ENCODE data around the gene RSBN1L.
"Not testable (repeated sequence)": the region's sequence is repeated elsewhere in the genome, so short reads cannot be mapped to it uniquely, and the experiment has no call there.

Gene RSBN1L

GRCh38 chr7:77696057-77696642 lies at the start of gene RSBN1L:
TSS of gene RSBN1L (plus strand) at chr7:77696459. CDS start at chr7:77696470, 11 bp downstream.
- peak; percentile 94 for DNase-seq (ENCODE audit: low read depth)

DNA sequence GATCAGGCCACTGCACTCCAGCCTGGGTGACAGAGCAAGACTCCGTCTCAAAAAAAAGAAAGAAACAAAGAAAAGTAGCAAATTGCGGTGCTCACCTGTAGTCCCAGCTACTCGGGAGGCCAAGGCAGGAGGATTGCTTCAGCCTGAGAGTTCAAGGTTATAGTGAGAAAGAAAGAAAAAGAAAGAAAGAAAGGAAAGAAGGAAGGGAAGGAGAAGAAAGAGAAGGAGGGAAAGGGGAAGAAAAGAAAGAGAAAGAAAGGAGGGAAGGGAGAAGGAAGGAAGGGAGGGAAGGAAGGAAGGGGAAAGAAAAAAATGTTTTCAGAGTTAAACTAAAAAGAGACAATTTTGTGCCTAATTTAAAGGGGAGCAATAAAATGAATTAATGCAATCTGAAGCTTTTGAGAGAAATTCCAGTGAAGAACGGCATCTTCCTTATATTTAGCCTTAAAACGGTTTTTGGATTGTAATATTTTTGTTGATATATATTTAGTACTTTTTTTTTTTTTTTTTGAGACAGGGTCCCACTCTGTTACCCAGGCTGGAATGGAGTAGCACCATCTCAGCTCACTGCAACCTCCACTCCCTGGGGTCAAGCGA lies 47.4 kb upstream of the RSBN1L start:
- DNase-seq (ENCODE audit: low read depth), result no peak

DNA sequence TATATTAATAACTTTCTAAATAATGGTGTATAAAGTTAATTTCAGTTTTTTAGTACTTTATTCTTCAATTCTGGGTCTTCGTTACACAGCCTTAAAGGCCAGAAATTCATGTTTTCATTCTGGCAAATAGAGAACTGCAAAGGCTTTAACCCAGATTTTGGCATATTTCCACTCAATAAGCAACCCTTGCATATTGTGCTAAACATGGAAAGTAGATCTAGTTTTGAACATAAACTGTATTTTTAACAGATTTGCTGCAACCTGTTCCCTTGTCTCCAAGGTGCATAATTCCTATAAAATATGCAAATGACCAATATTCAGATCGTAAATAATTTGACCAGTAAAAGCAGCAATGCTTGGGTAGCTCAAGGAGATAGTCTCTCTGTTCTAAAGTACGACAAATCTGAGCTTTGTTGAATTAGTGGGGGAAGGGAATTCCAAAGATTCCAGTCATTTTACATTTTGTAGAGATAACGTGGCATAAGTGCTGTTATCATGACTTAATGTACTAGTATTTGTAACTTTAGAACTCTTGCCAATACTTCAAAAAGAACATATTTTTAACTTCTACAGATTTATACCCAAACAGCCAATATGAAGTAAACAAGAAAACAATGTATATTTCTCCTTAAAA lies 46.4 kb upstream of the RSBN1L start:
- no peak for DNase-seq (ENCODE audit: low read depth)

DNA sequence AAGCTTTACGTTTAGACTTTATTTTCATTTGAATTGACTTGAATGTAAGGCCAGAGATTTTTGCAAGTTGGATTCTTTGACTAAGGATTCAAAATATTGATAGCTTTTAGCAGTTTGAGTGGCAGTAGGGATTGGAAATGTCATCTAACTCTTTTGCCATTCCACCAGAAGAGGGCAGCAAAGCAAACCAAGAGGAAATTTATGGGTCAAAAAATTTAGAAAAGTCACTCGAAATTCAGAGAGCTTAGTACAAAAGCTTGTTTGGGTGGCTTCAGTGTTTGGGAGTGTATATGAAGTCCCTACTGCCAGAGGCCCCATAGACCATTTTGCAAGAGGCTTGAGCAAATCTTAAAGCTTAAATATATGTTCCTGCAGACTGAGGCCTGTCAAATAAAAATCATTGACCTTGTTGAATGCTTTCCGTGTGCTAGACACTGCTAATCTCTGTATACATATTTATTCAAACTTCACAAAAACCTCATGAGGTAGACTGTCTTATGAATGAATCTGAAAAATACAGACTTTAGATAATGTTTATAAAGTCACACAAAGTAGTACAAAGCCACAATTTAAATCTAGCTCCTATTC lies 44.6 kb upstream of the RSBN1L start:
- no peak for DNase-seq (ENCODE audit: low read depth)

- DNase-seq (ENCODE audit: low read depth), result not testable (repeated sequence)
Observed at GRCh38 chr7:77652826-77653225, 43.4 kb upstream of the RSBN1L start.

DNA sequence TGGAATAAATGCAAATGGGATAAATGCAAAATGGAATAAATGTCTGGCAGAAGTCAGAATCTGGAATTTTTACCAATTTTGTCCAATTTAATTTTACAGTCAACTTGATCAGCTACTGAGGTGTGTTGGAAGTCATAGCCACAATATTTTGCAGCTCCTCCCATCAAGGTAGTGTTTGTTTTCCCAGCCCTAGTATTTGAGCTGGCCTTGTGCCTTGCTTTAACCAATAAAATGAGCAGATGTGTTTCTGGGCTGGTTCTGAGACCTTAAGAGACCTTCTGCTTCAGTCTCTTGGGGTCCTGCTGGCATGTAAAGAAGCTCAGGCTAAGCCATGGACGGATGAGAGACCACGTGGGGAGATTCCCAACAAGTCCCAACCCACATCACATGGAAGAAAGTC lies 42.7 kb upstream of the RSBN1L start:
- DNase-seq (ENCODE audit: low read depth), result no peak

- DNase-seq (ENCODE audit: low read depth), result no peak
Observed at GRCh38 chr7:77655356-77655755, 40.9 kb upstream of the RSBN1L start.

DNA sequence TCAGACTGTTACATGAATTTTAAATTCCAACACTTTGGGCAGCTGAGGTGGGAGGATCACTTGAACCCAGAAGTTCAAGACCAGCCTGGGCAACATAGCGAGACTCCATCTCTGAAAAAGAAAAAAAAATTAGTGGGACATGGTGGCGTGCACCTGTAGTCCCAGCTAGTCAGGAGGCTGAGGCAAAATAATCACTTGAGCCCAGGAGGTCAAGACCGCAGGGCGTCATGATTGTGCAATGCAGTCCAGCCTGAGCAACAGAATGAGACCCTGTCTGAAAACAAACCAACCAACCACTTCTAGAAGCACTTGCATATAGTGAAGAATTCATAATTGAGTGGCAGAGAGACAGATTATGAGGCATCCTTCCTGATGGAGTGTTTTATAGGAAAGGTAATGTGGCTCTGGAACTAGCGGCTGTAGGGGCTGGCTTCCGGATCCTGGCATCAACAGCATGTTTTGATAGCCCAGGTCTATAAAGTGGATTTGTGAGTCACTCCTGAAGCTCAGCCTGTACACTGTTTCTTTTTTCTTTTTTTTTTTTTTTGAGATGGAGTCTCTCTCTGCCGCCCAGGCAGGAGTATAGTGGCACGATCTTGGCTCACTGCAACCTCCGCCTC lies 40.3 kb upstream of the RSBN1L start:
- DNase-seq (ENCODE audit: low read depth), result no peak

DNA sequence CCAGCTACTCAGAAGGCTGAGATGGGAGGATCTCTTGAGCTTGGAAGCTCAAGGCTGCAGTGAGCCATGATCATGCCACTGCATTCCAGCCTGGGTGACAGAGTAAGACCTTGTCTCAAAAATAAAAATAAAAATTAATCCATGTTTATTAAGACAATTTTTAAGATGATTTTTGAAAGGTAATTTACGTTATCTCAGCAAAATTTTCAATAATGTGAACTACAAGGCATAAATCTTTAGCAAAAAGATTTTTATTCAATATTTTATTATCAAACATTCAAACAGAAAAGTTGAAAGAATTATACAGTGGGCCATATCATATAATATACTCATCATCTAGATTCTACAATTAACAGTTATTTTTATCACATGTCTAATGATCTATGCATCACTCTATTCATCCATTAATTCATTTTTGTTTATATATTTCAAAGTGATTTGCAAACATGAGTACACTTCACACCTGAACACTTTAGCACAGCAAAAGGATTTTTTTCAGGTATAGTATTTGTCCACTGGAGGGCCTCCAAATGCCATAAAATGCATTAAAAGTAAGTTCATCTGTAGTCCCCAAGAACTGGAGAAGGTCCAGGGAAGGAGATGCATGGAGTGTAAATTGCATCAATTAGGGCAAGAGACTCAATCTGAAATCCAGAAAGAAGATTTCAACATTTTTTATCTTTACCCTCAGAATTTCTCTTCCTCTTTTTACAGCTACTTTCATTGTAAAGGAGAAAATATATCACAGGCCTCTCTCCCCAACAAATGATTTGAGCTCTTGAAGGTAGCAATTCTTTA lies 38.6 kb upstream of the RSBN1L start:
- no peak for DNase-seq (ENCODE audit: low read depth)

- DNase-seq (ENCODE audit: low read depth), result no peak
Observed at GRCh38 chr7:77658928-77659327, 37.3 kb upstream of the RSBN1L start.

DNA sequence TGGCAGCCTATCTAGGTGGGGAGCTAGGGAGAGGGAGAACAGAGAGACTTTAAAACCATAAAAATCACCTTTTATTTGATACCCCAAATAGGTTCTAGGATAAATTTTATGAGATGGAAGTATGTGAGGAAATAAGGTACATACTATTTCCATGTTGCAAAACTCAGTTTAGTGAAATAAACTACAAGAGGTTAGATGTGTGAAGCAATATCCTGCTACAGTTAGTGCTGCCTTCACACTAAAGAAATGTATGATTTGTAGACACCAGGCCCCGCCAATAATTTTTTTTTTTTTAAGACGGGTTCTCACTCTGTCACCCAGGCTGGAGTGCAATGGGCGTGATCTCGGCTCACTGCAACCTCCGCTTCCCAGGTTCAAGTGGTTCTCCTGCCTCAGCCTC lies 34.4 kb upstream of the RSBN1L start:
- DNase-seq (ENCODE audit: low read depth), result no peak

GRCh38 chr7:77662869-77663268 lies 33.4 kb upstream of the RSBN1L start:
- DNase-seq (ENCODE audit: low read depth), result no peak

GRCh38 chr7:77664715-77665114 lies 31.5 kb upstream of the RSBN1L start:
- DNase-seq (ENCODE audit: low read depth), result no peak

GRCh38 chr7:77665161-77665560 lies 31.1 kb upstream of the RSBN1L start:
- no peak for DNase-seq (ENCODE audit: low read depth)

- no peak for DNase-seq (ENCODE audit: low read depth)
Observed at GRCh38 chr7:77667459-77668086, 28.7 kb upstream of the RSBN1L start.

GRCh38 chr7:77674878-77675277 lies 21.4 kb upstream of the RSBN1L start:
- DNase-seq (ENCODE audit: low read depth), result no peak

GRCh38 chr7:77679608-77680007 lies 16.7 kb upstream of the RSBN1L start:
- no peak for DNase-seq (ENCODE audit: low read depth)

DNA sequence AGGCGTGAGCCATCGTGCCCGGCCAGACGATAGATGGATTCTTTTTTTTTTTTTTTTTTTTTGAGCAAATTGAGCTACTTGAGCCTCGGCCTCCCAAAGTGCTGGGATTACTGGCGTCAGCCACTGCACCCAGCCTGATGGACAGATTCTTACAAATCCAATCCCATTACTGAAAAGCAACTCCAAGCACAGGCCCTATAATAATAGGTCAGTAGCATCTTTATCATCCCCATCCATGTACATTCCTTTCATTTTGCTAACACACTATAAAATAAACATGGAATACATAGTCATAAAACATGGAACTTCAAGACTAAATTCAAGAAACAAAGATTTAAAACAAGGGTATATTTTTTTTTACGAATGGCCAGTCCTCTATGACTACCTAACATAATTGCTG lies 16.0 kb upstream of the RSBN1L start:
- DNase-seq (ENCODE audit: low read depth), result no peak

- DNase-seq (ENCODE audit: low read depth), result no peak
Observed at GRCh38 chr7:77684030-77684429, 12.2 kb upstream of the RSBN1L start.

DNA sequence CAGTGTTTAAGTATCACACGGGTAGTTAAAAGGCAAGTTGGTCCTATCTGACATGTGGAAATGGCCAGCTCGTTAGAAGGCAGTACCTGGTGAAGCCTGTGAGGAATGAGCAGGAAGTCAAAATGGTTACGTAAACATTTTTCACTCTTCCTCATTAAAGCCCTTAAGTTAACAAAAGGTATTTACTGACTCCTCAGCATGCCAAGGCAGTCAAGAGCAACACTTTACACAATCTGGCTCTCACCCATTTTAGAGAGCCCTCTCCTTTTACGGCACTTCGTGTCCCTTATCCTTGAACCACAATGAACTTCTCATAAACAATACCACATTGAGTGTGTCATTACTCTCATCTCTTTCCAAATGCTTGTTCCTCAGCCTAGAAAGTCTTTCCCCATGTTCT lies 11.0 kb upstream of the RSBN1L start:
- DNase-seq (ENCODE audit: low read depth), result no peak

DNA sequence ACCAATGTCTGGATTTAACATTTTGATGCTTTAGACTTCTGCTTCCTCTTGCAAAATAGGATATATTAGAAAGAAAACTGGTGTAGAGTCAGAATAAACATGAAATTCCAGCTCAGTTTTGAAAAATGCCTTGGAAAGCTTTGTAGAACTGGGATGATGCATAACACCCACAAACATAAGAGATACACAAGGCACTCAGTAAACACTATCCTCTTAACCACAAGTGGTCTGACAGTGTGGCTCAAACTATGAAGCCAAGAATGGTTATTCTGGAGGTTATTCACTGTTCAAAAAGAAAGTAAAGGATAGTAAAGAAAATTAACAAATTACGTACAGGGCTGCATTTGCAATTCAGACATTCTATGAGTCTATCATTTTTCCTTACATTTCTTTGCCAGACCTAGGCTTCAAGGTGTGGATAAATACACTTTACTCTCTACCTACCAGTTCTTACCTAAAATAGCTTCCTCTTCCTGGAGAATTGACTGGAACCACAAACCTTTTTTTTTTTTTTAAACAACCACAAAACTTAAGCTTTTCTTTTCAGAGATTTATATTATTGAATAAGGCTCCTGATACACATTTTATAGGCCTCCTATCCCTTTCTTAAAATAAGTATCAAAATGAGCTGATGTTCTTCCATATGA lies 9.0 kb upstream of the RSBN1L start:
- no peak for DNase-seq (ENCODE audit: low read depth)

Data from stimulated activated CD8-positive, alpha-beta memory T cell treated with anti-CD3 and anti-CD28 coated beads, Interleukin-12 subunit alpha, Interleukin-12 subunit beta, amount 100 ng/mL, for 1 hour (primary cell).